ENCODE data around the gene FRMD4A.
"Not testable (repeated sequence)": the region's sequence is repeated elsewhere in the genome, so short reads cannot be mapped to it uniquely, and the experiment has no call there.

The FRMD4A gene

GRCh38 chr10:13971601-13972475 lies 358.9 kb downstream of the FRMD4A start:
- DNase-seq, result no peak

GRCh38 chr10:13970957-13971353 lies 359.8 kb downstream of the FRMD4A start:
- DNase-seq, result no peak

- DNase-seq, result no peak
Observed at GRCh38 chr10:13970236-13970956, 360.3 kb downstream of the FRMD4A start.

- no peak for DNase-seq
Observed at GRCh38 chr10:13969792-13970140, 361.0 kb downstream of the FRMD4A start.

GRCh38 chr10:13969118-13969791 lies 361.5 kb downstream of the FRMD4A start:
- DNase-seq, result no peak

- no peak for DNase-seq
Observed at GRCh38 chr10:13961853-13962252, 368.9 kb downstream of the FRMD4A start.

- DNase-seq, result no peak
Observed at GRCh38 chr10:13961097-13961496, 369.6 kb downstream of the FRMD4A start.

GRCh38 chr10:13960603-13961002 lies 370.1 kb downstream of the FRMD4A start:
- DNase-seq, result no peak

- DNase-seq, result no peak
Observed at GRCh38 chr10:13959443-13960359, 371.0 kb downstream of the FRMD4A start.

- DNase-seq, result no peak
Observed at GRCh38 chr10:13957856-13958255, 372.9 kb downstream of the FRMD4A start.

GRCh38 chr10:13956826-13957225 lies 373.9 kb downstream of the FRMD4A start:
- no peak for DNase-seq

- DNase-seq, result no peak
Observed at GRCh38 chr10:13955409-13956068, 375.2 kb downstream of the FRMD4A start.

- DNase-seq, result not testable (repeated sequence)
Observed at GRCh38 chr10:13954195-13954594, 376.5 kb downstream of the FRMD4A start.

GRCh38 chr10:13953371-13953770 lies 377.4 kb downstream of the FRMD4A start:
- DNase-seq, result no peak

GRCh38 chr10:13950543-13950939 lies 380.2 kb downstream of the FRMD4A start:
- no peak for DNase-seq

- DNase-seq, result no peak
Observed at GRCh38 chr10:13949844-13950542, 380.7 kb downstream of the FRMD4A start.

- no peak for DNase-seq
Observed at GRCh38 chr10:13946209-13946460, 384.6 kb downstream of the FRMD4A start.

- no peak for DNase-seq
Observed at GRCh38 chr10:13945390-13946208, 385.1 kb downstream of the FRMD4A start.

- no peak for DNase-seq
Observed at GRCh38 chr10:13944823-13945222, 385.9 kb downstream of the FRMD4A start.

- no peak for DNase-seq
Observed at GRCh38 chr10:13943735-13944398, 386.9 kb downstream of the FRMD4A start.

Measured in central memory CD4-positive, alpha-beta T cell (primary cell).